Neural crest cell (in vitro differentiated cells): Measurements from ENCODE around the gene WHRN. TPM values are rescaled to one million over a fixed set of nuclear protein-coding genes. Genes with fewer than 3 reads are reported as not detected.

ENCODE experiments used
- DNase-seq: peaks from one replicate; pipeline ENCODE4 v3.0.0; 2021; ENCODE audit warnings: low read depth, mixed read lengths, low spot score
- H3K27ac Mint-ChIP-seq: one replicate; pipeline ENCODE4 v1.8.0; 2021; ENCODE audit warnings: mild to moderate bottlenecking, mixed read lengths; ENCODE audit not compliant: unreplicated experiment
- H3K27me3 Mint-ChIP-seq: 2 replicates; pipeline ENCODE4 v1.8.0; 2021; ENCODE audit warnings: low read depth, mild to moderate bottlenecking, mixed read lengths
- H3K36me3 Mint-ChIP-seq: 2 replicates; pipeline ENCODE4 v1.8.0; 2021; ENCODE audit warnings: low read depth, mild to moderate bottlenecking, mixed read lengths
- H3K4me1 Mint-ChIP-seq: 2 replicates; pipeline ENCODE4 v1.8.0; 2021; ENCODE audit warnings: mixed read lengths
- H3K4me3 Mint-ChIP-seq: one replicate; pipeline ENCODE4 v1.8.0; 2021; ENCODE audit warnings: mild to moderate bottlenecking, mixed read lengths
- H3K9me3 Mint-ChIP-seq: 2 replicates; pipeline ENCODE4 v1.8.0; 2021; ENCODE audit warnings: mixed read lengths
- CTCF ChIP-seq: fragments of 200-600 bp; sonication (generic); conservative IDR thresholded peaks from 2 replicates; pipeline ENCODE4 v1.5.0; 2021; ENCODE audit warnings: antibody characterized with exemption, mild to moderate bottlenecking
- total RNA-seq: library from RNA; stranded (reverse); gene quantifications from 2 replicates; pipeline ENCODE4 v1.2.1, GENCODE V29; 2021

The WHRN gene
- total RNA-seq, 1 donor from 2014 or later = 8.9 TPM

- Mint-ChIP-seq H3K9me3 (no peaks in the 10 kb centered on the region), H3K36me3 (no peaks in the 10 kb centered on the region), H3K27ac (no peak overlapping the region), H3K27me3 (no peaks in the 10 kb centered on the region), H3K4me1 (no peaks in the 10 kb centered on the region), H3K4me3 (no peak overlapping the region)
- TF ChIP-seq CTCF = no peak
- no peak for DNase-seq
Observed at GRCh38 chr9:114478871-114479270, 26.4 kb downstream of the WHRN start.

- H3K9me3 Mint-ChIP-seq = no peaks in the 10 kb centered on the region
- no peaks in the 10 kb centered on the region for H3K4me1 Mint-ChIP-seq
- H3K27ac Mint-ChIP-seq = no peak overlapping the region
- H3K4me3 Mint-ChIP-seq = no peak overlapping the region
- TF ChIP-seq CTCF = no peak
- no peak for DNase-seq
- no peaks in the 10 kb centered on the region for H3K36me3 Mint-ChIP-seq
- no peaks in the 10 kb centered on the region for H3K27me3 Mint-ChIP-seq
Observed at GRCh38 chr9:114478459-114478858, 26.8 kb downstream of the WHRN start.

GRCh38 chr9:114477642-114478041 is 27.6 kb downstream of the WHRN start:
- no peak for DNase-seq
- Mint-ChIP-seq H3K4me1 (no peaks in the 10 kb centered on the region), H3K4me3 (no peak overlapping the region), H3K27ac (no peak overlapping the region), H3K27me3 (no peaks in the 10 kb centered on the region), H3K9me3 (no peaks in the 10 kb centered on the region), H3K36me3 (no peaks in the 10 kb centered on the region)
- no peak for TF ChIP-seq CTCF

- H3K27me3 Mint-ChIP-seq = no peaks in the 10 kb centered on the region
- no peak for DNase-seq
- no peak for TF ChIP-seq CTCF
- no peaks in the 10 kb centered on the region for H3K4me1 Mint-ChIP-seq
- no peaks in the 10 kb centered on the region for H3K36me3 Mint-ChIP-seq
- H3K9me3 Mint-ChIP-seq = no peaks in the 10 kb centered on the region
- no peak overlapping the region for H3K27ac Mint-ChIP-seq
- no peak overlapping the region for H3K4me3 Mint-ChIP-seq
Observed at GRCh38 chr9:114476891-114477469, 28.3 kb downstream of the WHRN start.

- Mint-ChIP-seq H3K36me3 (no peaks in the 10 kb centered on the region), H3K27me3 (no peaks in the 10 kb centered on the region), H3K4me1 (no peaks in the 10 kb centered on the region), H3K27ac (no peak overlapping the region), H3K4me3 (no peak overlapping the region), H3K9me3 (no peaks in the 10 kb centered on the region)
- no peak for TF ChIP-seq CTCF
- no peak for DNase-seq
Observed at GRCh38 chr9:114475412-114476135, 29.7 kb downstream of the WHRN start.
